ENCODE data around the gene DENND5A. TPM values are rescaled to one million over a fixed set of nuclear protein-coding genes. Genes with fewer than 3 reads are reported as not detected.
"Not testable (repeated sequence)": the region's sequence is repeated elsewhere in the genome, so short reads cannot be mapped to it uniquely, and the experiment has no call there.

Gene DENND5A
- total RNA-seq, 3 donors from 2014 or later: 8.3 to 75.7 (median 17.3) TPM

DNA sequence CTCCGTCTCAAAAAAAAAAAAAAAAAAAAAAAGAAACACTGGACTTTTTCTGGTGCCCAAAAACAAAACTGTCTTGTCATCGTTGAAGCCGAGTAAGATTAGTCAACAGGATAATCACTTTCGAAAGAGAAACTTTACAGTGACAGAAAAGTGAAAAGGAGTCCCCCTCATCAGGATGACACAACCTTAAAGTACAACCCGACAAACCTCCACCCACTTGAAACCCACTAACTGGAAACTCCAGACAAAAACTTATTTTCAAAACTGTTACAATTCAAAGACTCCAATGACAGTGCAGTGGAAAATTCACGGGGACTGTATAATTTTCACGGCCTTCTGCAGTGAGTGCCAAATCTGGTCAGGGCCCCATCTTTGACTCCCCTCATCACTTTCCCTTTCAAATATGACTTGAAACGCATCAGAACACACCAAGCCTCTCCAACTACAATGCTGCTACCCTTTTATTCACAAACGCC is 1.3 kb downstream of the DENND5A start:
- intact Hi-C loops (cut with DNase I, micrococcal nuclease): no loop called here
- TF ChIP-seq, protein P1, sequence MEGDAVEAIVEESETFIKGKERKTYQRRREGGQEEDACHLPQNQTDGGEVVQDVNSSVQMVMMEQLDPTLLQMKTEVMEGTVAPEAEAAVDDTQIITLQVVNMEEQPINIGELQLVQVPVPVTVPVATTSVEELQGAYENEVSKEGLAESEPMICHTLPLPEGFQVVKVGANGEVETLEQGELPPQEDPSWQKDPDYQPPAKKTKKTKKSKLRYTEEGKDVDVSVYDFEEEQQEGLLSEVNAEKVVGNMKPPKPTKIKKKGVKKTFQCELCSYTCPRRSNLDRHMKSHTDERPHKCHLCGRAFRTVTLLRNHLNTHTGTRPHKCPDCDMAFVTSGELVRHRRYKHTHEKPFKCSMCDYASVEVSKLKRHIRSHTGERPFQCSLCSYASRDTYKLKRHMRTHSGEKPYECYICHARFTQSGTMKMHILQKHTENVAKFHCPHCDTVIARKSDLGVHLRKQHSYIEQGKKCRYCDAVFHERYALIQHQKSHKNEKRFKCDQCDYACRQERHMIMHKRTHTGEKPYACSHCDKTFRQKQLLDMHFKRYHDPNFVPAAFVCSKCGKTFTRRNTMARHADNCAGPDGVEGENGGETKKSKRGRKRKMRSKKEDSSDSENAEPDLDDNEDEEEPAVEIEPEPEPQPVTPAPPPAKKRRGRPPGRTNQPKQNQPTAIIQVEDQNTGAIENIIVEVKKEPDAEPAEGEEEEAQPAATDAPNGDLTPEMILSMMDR (IDR thresholded peaks at IDR 0.05): no peak
- Histone ChIP-seq H3K4me1 (ENCODE audit: low read depth) (peaks cover 12% of the 10 kb centered on the region), H3K36me3 (ENCODE audit: low read depth) (no peaks in the 10 kb centered on the region), H3K4me3 (no peak overlapping the region), H3K9me3 (no peaks in the 10 kb centered on the region)
- DNase-seq (no peak), ATAC-seq (peak; percentile 16)

DNA sequence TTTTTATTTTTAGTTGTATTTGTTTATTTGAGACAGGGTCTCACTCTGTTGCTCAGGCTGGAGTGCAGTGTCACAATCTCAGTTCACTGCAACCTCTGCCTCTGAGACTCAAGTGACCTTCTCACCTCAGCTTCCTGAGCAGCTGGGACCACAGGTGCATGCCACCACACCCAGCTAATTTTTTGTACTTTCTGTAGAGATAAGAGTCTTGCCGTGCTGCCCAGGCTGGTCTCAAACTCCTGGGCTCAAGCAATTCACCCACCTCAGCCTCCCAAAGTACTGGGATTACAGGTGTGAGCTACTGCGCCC is 4.4 kb downstream of the DENND5A start:
- DNase-seq; intact Hi-C loops (cut with DNase I, micrococcal nuclease); H3K4me3 ChIP-seq; H3K9me3 ChIP-seq; ATAC-seq; H3K36me3 ChIP-seq (ENCODE audit: low read depth): not testable (repeated sequence)
- H3K4me1 ChIP-seq (ENCODE audit: low read depth): peaks cover 12% of the 10 kb centered on the region

DNA sequence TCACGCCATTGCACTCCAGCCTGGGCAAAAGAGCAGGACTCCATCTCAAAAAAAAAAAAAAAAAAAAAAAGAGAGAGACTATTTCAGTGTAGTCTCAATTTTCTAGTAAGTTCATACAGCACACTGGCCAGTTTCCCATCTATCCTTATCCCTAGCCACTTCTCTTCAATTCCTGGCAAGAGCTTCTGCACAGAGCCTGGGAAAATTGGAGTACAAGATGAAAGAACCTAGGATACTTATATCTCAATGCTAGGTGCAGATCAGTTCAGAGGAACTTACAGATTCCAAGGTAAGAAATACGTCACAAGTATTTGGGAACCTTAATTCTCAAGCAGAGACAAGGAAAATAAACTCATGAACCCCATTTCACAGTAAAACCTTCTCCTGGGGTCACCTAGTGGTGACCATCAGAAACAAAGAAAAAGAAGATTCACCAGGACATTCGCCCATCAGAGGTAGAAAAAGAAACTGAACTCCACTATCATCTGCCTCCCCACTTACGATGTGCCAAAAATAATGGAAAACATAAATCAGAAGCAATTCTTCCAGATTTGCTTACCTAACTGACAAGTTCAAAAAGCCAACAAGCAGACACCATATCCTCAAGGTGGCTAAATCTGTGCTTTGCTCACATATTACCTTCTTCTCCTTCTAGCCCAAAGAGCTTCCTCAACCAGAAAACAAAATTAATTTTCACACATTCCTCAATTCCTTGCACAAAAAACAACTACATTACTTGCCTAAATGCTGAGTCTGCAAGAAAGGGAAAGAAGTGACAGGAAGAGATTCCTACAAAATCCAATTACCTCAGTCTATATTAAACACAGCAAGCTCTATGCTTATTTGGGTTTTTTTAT is 4.9 kb downstream of the DENND5A start:
- no peak for ATAC-seq
- Histone ChIP-seq H3K4me3 (no peak overlapping the region), H3K36me3 (ENCODE audit: low read depth) (no peaks in the 10 kb centered on the region), H3K9me3 (no peaks in the 10 kb centered on the region), H3K4me1 (ENCODE audit: low read depth) (peaks cover 8% of the 10 kb centered on the region)
- no peak for DNase-seq
- intact Hi-C loops (cut with DNase I, micrococcal nuclease): no loop called here
- TF ChIP-seq, protein P1 (IDR thresholded peaks at IDR 0.05): no peak

DNA sequence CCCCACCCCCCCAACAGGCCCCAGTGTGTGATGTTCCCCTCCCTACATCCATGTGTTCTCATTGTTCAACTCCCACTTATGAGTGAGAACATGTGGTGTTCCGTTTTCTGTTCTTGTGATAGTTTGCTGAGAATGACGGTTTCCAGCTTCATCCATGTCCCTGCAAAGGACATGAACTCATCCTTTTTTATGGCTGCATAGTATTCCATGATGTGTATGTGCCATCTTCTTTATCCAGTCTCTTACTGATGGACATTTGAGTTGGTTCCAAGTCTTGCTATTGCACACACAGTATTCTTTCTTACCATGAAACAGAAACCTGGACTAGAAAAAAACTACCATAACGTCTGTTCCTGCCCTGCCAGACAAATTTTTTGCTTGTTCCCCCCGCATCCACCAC is 6.9 kb downstream of the DENND5A start:
- H3K4me1 ChIP-seq (ENCODE audit: low read depth); intact Hi-C loops (cut with DNase I, micrococcal nuclease); H3K36me3 ChIP-seq (ENCODE audit: low read depth); ATAC-seq; H3K4me3 ChIP-seq; H3K9me3 ChIP-seq; DNase-seq: not testable (repeated sequence)

DNA sequence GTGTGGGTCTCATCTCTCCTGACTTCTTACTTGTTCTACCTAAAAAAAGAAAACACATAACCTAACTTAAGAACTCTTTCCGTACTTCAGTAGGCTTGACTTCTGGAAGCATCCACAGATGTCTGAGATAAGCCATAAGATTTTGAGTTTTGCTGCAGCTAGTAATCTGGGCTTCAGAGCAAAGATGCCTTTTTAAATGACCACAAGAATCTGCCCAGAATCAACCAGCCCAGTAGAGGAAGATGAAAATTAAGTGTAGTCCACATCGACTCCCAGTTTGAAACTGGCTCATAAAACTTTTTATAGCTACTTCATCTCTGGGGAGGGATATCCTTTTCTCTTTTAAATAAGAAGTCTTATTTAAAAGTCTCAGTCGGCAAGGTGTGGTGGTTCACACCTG is 10.7 kb downstream of the DENND5A start:
- H3K9me3 ChIP-seq: no peaks in the 10 kb centered on the region
- no peaks in the 10 kb centered on the region for H3K4me1 ChIP-seq (ENCODE audit: low read depth)
- ATAC-seq: no peak
- TF ChIP-seq, protein P1 (IDR thresholded peaks at IDR 0.05): no peak
- H3K4me3 ChIP-seq: no peak overlapping the region
- no peak for DNase-seq
- intact Hi-C loops (cut with DNase I, micrococcal nuclease): no loop called here
- no peaks in the 10 kb centered on the region for H3K36me3 ChIP-seq (ENCODE audit: low read depth)

DNA sequence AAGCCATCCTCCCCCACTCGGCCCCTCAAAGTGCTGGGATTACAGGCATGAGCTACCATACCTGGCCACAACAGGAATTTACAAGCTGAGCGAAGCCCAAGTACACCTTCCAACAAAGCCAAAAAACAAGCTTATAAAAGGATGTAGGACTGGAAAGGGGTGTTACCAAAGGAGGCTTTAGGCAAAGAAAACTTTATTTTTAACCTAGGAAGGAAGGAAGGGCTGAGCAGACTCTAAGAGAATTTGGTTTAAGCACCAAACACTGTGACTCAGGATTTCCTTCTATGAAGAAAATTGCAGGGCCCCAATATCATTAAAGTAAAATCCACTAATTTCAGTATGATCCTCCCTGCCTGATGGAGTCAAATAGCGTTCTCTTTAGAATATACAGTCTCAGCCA is 12.1 kb downstream of the DENND5A start:
- intact Hi-C loops (cut with DNase I, micrococcal nuclease): no loop called here

More for the DNA sequence above, 12.1 kb downstream of the DENND5A start:
- H3K4me1 ChIP-seq (ENCODE audit: low read depth): no peaks in the 10 kb centered on the region
- H3K4me3 ChIP-seq: no peak overlapping the region
- ATAC-seq (no peak), DNase-seq (no peak)
- no peaks in the 10 kb centered on the region for H3K9me3 ChIP-seq
- TF ChIP-seq, protein P1 (IDR thresholded peaks at IDR 0.05): no peak
- no peaks in the 10 kb centered on the region for H3K36me3 ChIP-seq (ENCODE audit: low read depth)
